SU-DHL-6 (cell line): ENCODE data around the gene PON3.

ENCODE experiments used
- H2AFZ ChIP-seq: fragments of 200-600 bp; sonication (generic); 2 replicates; pipeline ENCODE4 v1.6.1; 2014; ENCODE audit warnings: low read depth, mild to moderate bottlenecking, moderate library complexity, mixed read lengths, antibody characterized with exemption, low read length; ENCODE audit not compliant: severe bottlenecking
- H3F3A ChIP-seq: fragments of 200-600 bp; shearing (Covaris generic); 2 replicates; pipeline ENCODE4 v1.6.0; 2016; ENCODE audit warnings: antibody characterized with exemption, mild to moderate bottlenecking; ENCODE audit not compliant: insufficient read depth
- H3K27ac ChIP-seq: fragments of 200-600 bp; sonication (generic); 2 replicates; pipeline ENCODE4 v1.5.1; 2016; ENCODE audit warnings: low read depth, mild to moderate bottlenecking, low read length, moderate library complexity, mixed read lengths
- H3K27me3 ChIP-seq: fragments of 200-600 bp; sonication (generic), shearing (Covaris generic); 2 replicates; pipeline ENCODE4 v1.6.0; 2014; ENCODE audit warnings: mild to moderate bottlenecking, low read length
- H3K36me3 ChIP-seq: fragments of 200-600 bp; sonication (generic); 2 replicates; pipeline ENCODE4 v1.6.1; 2014; ENCODE audit warnings: mild to moderate bottlenecking, low read length, mixed read lengths
- H3K4me2 ChIP-seq: fragments of 300-600, 200-600 bp; shearing (Covaris generic), sonication (generic); 2 replicates; pipeline ENCODE4 v1.6.0; 2014; ENCODE audit warnings: low read length, low read depth, mild to moderate bottlenecking; ENCODE audit not compliant: poor library complexity, severe bottlenecking
- H3K4me3 ChIP-seq: fragments of 200-600 bp; sonication (generic); 2 replicates; pipeline ENCODE4 v1.5.1; 2014; ENCODE audit warnings: antibody characterized with exemption, low read length, mild to moderate bottlenecking, mixed read lengths; ENCODE audit not compliant: insufficient read depth, poor library complexity, severe bottlenecking
- H3K79me2 ChIP-seq: fragments of 200-600 bp; sonication (generic); 2 replicates; pipeline ENCODE4 v1.6.1; 2014; ENCODE audit warnings: mild to moderate bottlenecking, low read length, moderate library complexity; ENCODE audit not compliant: insufficient read depth
- H3K9ac ChIP-seq: fragments of 200-600 bp; sonication (generic); 2 replicates; pipeline ENCODE4 v1.7.0; 2014; ENCODE audit warnings: mild to moderate bottlenecking, low read length
- H3K9me2 ChIP-seq: fragments of 200-600 bp; sonication (generic); replicated peaks from 2 replicates; pipeline ENCODE4 v1.6.1; 2014; ENCODE audit warnings: low read length; ENCODE audit not compliant: insufficient read depth
- H3K9me3 ChIP-seq: fragments of 200-600 bp; sonication (generic); 2 replicates; pipeline ENCODE4 v1.6.1; 2014; ENCODE audit warnings: low read length, mixed read lengths; ENCODE audit not compliant: insufficient read depth
- H4K20me1 ChIP-seq: fragments of 200-600 bp; sonication (generic); 2 replicates; pipeline ENCODE4 v1.6.1; 2014; ENCODE audit warnings: low read depth, mild to moderate bottlenecking, antibody characterized with exemption, low read length, moderate library complexity, mixed read lengths
- CTCF ChIP-seq: fragments of 200-600 bp; sonication (generic); IDR thresholded peaks from one replicate; pipeline ENCODE4 v1.5.1; 2017; ENCODE audit warnings: antibody characterized with exemption, mild to moderate bottlenecking, low read length, moderate library complexity; ENCODE audit not compliant: insufficient read depth, poor library complexity, severe bottlenecking
- EZH2phosphoT487 ChIP-seq: fragments of 200-600 bp; sonication (generic), shearing (Covaris generic); conservative IDR thresholded peaks from 2 replicates; pipeline ENCODE4 v1.6.1; 2018; ENCODE audit warnings: mild to moderate bottlenecking, antibody characterized with exemption, low read length, moderate library complexity, mixed read lengths

Gene PON3

DNA sequence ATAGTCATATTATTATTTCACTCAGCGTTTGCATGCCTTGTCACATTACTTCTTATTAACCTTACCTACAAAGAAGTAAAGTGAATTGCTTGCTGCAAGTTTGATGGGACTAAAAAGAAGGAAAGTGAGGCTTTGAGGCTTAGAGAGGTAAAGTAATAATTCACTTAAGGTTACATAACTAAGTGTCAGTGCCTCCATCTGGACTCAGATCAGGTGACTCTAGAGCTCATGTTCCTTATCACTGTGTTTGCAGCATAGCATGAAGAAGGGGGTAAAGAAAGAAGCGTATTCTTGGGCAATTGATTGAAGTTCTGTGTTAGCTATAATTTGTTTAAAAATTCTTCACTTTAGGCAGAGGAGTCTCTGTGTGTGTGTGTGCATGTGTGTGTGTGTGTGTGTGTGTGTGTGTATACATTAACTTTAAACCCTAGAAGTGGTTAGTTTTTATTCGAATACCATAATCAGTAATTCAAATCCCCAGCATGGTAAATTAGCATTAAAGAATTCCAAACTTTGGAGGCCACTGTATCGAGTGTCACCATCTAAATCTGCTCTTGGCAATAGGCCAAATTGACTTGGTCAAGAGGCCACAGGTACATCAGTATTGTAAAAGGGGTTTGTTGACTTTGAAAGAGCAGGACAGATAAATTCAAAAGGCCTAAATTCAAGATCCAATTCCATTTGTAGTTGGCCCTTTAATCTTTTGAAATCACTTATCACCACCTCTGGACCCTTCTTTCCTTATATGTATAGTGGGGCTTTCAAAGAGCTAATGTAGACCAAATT, 2.2 kb upstream of the PON3 start:
- no peak overlapping the region for H3K9ac ChIP-seq
- H4K20me1 ChIP-seq, result no peaks in the 10 kb centered on the region
- TF ChIP-seq EZH2phosphoT487 (no peak), CTCF (no peak)
- no peaks in the 10 kb centered on the region for H3K9me3 ChIP-seq
- no peaks in the 10 kb centered on the region for H3K9me2 ChIP-seq
- no peaks in the 10 kb centered on the region for H3F3A ChIP-seq
- no peak overlapping the region for H2AFZ ChIP-seq
- no peaks in the 10 kb centered on the region for H3K27me3 ChIP-seq
- H3K4me2 ChIP-seq, result no peak overlapping the region
- no peak overlapping the region for H3K27ac ChIP-seq
- H3K4me3 ChIP-seq, result no peak overlapping the region
- H3K79me2 ChIP-seq, result no peaks in the 10 kb centered on the region
- no peaks in the 10 kb centered on the region for H3K36me3 ChIP-seq

DNA sequence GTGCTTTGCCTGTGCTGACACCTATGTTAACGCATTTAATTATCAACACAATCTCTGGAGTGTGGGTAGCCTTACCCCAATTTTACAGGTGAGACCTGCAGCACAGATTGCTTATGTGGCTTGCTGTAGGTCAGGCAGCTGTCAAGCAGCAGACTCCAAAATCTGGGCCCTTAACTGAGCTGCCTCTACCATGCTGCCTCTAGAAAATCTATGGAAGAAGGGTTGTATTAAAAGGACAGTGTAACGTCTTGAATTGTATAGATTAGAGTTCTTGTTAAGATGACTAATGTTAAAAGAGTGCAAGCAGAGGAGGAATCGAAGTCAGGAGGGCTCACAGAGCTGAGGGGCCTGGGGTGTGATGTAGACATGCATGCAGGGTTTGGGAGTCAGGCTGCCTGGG, 1.2 kb upstream of the PON3 start:
- Histone ChIP-seq H3K9me3 (no peaks in the 10 kb centered on the region), H3K4me2 (no peak overlapping the region), H3K9ac (no peak overlapping the region), H4K20me1 (no peaks in the 10 kb centered on the region), H3K79me2 (no peaks in the 10 kb centered on the region), H3K4me3 (no peak overlapping the region), H3K9me2 (no peaks in the 10 kb centered on the region), H3K27me3 (no peaks in the 10 kb centered on the region), H3F3A (no peaks in the 10 kb centered on the region), H3K36me3 (no peaks in the 10 kb centered on the region), H3K27ac (no peak overlapping the region), H2AFZ (no peak overlapping the region)
- TF ChIP-seq EZH2phosphoT487 (no peak), CTCF (no peak)

DNA sequence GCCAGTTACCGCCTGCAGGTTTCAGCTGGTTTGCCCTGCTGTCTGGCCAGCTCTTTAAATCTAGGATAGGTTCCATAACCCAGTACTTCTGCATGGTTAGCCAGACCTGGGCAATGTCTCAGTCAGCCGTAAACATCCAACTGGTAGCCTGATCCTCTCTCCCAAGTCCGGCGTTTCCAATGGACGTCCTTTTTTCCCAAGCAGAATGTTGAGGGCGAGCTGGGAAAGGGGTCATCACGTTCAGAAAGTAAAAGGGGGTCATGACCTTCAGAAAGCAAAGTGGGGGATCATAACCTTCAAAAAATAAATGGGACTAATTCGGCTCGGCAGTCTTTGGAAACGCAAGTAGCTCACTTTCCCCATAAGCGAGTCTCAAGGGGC, 430 bp downstream of the PON3 start:
- no peaks in the 10 kb centered on the region for H3F3A ChIP-seq
- H3K4me3 ChIP-seq, result no peak overlapping the region
- H3K27me3 ChIP-seq, result no peaks in the 10 kb centered on the region
- no peaks in the 10 kb centered on the region for H3K9me3 ChIP-seq
- H3K9me2 ChIP-seq, result no peaks in the 10 kb centered on the region
- H3K79me2 ChIP-seq, result no peaks in the 10 kb centered on the region
- H3K4me2 ChIP-seq, result no peak overlapping the region
- H4K20me1 ChIP-seq, result no peaks in the 10 kb centered on the region
- TF ChIP-seq EZH2phosphoT487, result no peak
- TF ChIP-seq CTCF, result no peak
- no peaks in the 10 kb centered on the region for H3K36me3 ChIP-seq
- no peak overlapping the region for H3K9ac ChIP-seq
- no peak overlapping the region for H3K27ac ChIP-seq
- H2AFZ ChIP-seq, result no peak overlapping the region
